GM19463 (cell line): ENCODE measurements around the gene ADAMTS17.

Source experiments
- ATAC-seq: cut with Tn5 transposase; IDR thresholded peaks from one replicate; pipeline ENCODE4 v1.9.1; 2021; ENCODE audit warnings: mild to moderate bottlenecking, moderate library complexity; ENCODE audit not compliant: unreplicated experiment

The ADAMTS17 gene

GRCh38 chr15:100310513-100311153 lies 31.1 kb downstream of the ADAMTS17 start:
- no peak for ATAC-seq

GRCh38 chr15:100310041-100310405 lies 31.8 kb downstream of the ADAMTS17 start:
- no peak for ATAC-seq

- ATAC-seq = no peak
These were observed 32.4 kb downstream of the ADAMTS17 start for GRCh38 chr15:100309109-100310040.

GRCh38 chr15:100308608-100309007 lies 33.2 kb downstream of the ADAMTS17 start:
- ATAC-seq = no peak

GRCh38 chr15:100308213-100308600 lies 33.6 kb downstream of the ADAMTS17 start:
- no peak for ATAC-seq

GRCh38 chr15:100307241-100308212 lies 34.2 kb downstream of the ADAMTS17 start:
- ATAC-seq = no peak

- ATAC-seq = no peak
These were observed 35.7 kb downstream of the ADAMTS17 start for GRCh38 chr15:100306098-100306497.

GRCh38 chr15:100301910-100302431 lies 39.8 kb downstream of the ADAMTS17 start:
- no peak for ATAC-seq

GRCh38 chr15:100298257-100298656 lies 43.5 kb downstream of the ADAMTS17 start:
- ATAC-seq = no peak

GRCh38 chr15:100297812-100298211 lies 44.0 kb downstream of the ADAMTS17 start:
- ATAC-seq = no peak

- ATAC-seq = no peak
These were observed 45.7 kb downstream of the ADAMTS17 start for GRCh38 chr15:100295939-100296565.

- no peak for ATAC-seq
These were observed 49.8 kb downstream of the ADAMTS17 start for GRCh38 chr15:100292010-100292409.

GRCh38 chr15:100291106-100291505 lies 50.7 kb downstream of the ADAMTS17 start:
- no peak for ATAC-seq

- no peak for ATAC-seq
These were observed 56.0 kb downstream of the ADAMTS17 start for GRCh38 chr15:100285641-100286295.

GRCh38 chr15:100284701-100285100 lies 57.1 kb downstream of the ADAMTS17 start:
- no peak for ATAC-seq

GRCh38 chr15:100284191-100284590 lies 57.6 kb downstream of the ADAMTS17 start:
- no peak for ATAC-seq

- ATAC-seq = no peak
These were observed 60.5 kb downstream of the ADAMTS17 start for GRCh38 chr15:100281096-100281917.

GRCh38 chr15:100279849-100280248 lies 61.9 kb downstream of the ADAMTS17 start:
- ATAC-seq = no peak

GRCh38 chr15:100279446-100279845 lies 62.3 kb downstream of the ADAMTS17 start:
- no peak for ATAC-seq
